Ramos (cell line): ENCODE data around the gene TMEM132A.

ENCODE experiments used
- in situ Hi-C: fragments of 300-500 bp; cut with MboI; formaldehyde crosslinking; loops from one replicate; pipeline ENCODE4 v1.14.3; 2022; ENCODE audit warnings: low sequenced_read_pairs; ENCODE audit not compliant: unreplicated experiment

The TMEM132A gene

GRCh38 chr11:60900673-60901404, 23.4 kb upstream of the TMEM132A start:
- in situ Hi-C loops = loop anchor here (25.0 kb wide), 2 partner anchors 439 to 1789 kb away; partner anchors contain the start of genes FAM111B and MS4A1

DNA sequence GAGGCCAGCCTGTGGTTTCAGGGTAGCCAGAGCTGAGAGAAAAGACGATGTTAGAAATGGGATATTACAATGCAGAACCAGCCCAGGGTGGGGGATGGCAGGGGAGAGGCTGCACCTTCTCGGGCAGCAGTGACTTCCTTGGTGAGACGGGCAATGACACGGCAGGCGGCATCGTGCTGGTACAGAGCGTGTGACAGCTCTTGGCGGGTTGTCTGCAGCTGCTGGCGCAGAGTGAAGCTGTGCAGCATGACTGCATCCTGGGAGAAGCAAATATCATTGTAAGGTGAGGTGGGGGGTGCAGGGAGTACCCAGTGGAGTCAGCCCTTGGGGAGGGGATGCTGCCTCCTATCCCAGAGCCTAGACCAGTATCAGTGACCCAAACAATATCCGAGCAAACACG, 21.6 kb upstream of the TMEM132A start:
- in situ Hi-C loops = loop anchor here (25.0 kb wide), 2 partner anchors 440 to 1790 kb away; partner anchors contain the start of genes FAM111B and MS4A1

DNA sequence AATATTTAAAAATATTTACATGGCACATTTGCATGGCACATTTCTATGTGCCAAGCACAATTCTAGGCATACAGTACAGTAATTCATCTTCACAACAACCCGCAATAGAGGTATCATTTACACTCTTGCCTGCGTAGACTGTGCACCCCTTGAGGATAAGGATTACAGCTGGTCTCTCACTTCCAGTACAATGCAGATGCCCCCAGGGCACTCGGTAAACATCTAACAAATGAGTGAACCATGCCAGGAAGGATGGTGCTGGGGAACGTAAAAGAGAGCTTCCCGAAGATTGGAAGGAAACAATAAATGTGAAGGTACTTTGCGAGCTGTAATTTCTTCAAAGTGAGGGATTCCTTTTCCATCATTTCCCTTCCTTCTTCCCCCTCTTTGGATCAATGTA, 19.2 kb upstream of the TMEM132A start:
- in situ Hi-C loops = loop anchor here (25.0 kb wide), 2 partner anchors 443 to 1793 kb away; partner anchors contain the start of genes FAM111B and MS4A1

- in situ Hi-C loops = loop anchor here (25.0 kb wide), 2 partner anchors 443 to 1793 kb away; partner anchors contain the start of genes FAM111B and MS4A1
Measured at GRCh38 chr11:60905551-60906113, 18.6 kb upstream of the TMEM132A start.

GRCh38 chr11:60906132-60906972, 17.9 kb upstream of the TMEM132A start, which contains the start of gene PRPF19:
TSS of gene PRPF19 (minus strand) at chr11:60906585. CDS start at chr11:60906382, 203 bp downstream.
- in situ Hi-C loops = loop anchor here (25.0 kb wide), 2 partner anchors 444 to 1794 kb away; partner anchors contain the start of genes FAM111B and MS4A1

DNA sequence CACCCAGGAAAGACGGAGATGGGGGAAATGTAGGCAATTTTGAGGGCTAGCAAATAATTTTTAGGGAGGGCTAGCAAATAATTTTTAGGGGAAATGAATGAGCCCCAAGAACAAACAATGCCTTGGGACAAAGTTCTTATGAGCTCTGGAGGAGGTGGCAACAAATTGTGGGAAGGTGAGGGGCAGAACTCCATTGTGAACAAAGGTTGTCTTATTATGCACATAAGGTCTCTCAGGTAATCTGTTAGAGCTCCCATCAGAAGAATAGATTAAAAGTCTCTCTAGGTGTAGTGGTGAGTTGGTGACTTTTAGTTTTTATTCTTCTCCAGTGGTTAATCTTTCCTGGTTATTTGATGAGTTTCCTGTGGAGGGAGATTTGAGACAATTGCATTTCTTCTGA, 15.5 kb upstream of the TMEM132A start:
- in situ Hi-C loops = loop anchor here (25.0 kb wide), 2 partner anchors 447 to 1797 kb away; partner anchors contain the start of genes FAM111B and MS4A1

DNA sequence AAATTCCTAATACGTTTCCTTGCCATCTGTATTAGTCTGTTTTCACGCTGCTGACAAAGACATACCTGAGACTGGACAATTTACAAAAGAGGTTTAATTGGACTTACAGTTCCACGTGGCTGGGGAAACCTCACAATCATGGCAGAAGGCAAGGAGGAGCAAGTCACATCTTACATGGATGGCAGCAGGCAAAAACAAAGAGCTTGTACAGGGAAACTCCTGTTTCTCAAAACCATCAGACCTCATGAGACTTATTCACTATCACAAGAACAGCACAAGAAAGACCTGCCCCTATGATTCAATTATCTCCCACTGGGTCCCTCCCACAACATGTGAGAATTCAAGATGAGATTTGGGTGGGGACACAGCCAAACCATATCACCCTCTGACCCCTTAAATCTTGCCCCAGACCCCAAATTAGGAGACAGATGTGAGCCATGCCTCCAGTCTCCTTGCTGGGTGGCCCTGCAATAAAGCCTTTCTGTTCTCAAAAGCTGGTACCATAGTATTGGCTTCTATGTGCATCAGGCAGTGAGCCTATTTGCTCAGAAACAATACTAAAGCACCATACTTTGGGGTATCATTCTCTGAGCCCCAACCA, 14.5 kb upstream of the TMEM132A start:
- in situ Hi-C loops = loop anchor here (25.0 kb wide), 2 partner anchors 447 to 1797 kb away; partner anchors contain the start of genes FAM111B and MS4A1

DNA sequence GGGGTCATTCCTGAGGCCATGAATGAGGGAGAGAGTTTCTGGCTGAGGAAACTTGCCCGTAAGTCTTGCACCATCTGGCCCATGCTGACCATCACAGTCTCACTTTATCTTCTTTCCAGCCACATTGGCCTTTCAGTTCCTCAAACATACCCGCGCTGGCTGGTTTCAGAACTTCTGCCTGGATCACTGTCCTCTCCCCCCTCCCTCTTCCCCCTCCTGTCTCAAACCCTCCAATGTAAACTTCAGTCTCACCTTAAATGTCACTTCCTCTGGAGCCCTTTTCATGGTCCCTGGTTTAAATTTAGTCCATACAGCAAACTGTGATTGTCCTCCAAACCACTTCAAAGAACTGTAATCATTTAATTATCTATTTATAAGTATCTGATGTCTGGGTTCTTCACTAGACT, 14.0 kb upstream of the TMEM132A start:
- in situ Hi-C loops = loop anchor here (25.0 kb wide), 2 partner anchors 448 to 1798 kb away; partner anchors contain the start of genes FAM111B and MS4A1

DNA sequence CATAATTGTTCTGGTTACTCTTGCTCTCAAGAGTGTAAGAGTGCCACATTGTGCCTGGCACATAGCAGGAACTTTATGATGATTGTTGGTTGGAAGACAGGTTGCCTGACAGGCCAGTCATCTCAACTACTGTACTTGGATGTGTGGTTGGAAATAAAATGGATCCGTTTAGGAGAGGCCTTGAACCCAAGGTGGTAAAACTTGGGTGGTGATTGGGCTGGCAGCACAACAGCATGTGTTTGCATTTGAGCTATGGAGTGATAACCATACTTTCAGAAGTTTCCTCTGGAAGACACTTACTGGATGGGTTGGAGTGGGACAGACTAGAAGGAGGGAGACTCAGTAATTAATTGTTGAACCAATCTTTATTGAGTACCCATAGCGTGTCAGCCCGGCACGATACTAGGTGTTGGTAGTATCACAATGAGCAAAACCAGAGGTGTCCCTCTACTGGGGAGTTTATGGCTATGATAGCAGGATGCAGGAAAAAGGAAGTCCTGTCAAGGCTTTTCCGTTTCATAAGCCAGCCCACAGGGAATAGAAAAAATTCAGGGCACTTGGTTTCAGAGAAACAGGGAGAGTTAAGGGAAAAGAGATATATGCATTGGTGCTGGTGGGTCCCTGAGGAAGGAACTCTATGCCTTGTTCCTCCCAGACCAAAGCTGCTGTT, 13.4 kb upstream of the TMEM132A start:
- in situ Hi-C loops = loop anchor here (25.0 kb wide), 2 partner anchors 449 to 1799 kb away; partner anchors contain the start of genes FAM111B and MS4A1

- in situ Hi-C loops = loop anchor here (25.0 kb wide), 2 partner anchors 450 to 1800 kb away; partner anchors contain the start of genes FAM111B and MS4A1
Measured at GRCh38 chr11:60912223-60912850, 11.9 kb upstream of the TMEM132A start.

- in situ Hi-C loops = loop anchor here (25.0 kb wide), 2 partner anchors 451 to 1801 kb away; partner anchors contain the start of genes FAM111B and MS4A1
Measured at GRCh38 chr11:60912851-60913528, 11.3 kb upstream of the TMEM132A start.

DNA sequence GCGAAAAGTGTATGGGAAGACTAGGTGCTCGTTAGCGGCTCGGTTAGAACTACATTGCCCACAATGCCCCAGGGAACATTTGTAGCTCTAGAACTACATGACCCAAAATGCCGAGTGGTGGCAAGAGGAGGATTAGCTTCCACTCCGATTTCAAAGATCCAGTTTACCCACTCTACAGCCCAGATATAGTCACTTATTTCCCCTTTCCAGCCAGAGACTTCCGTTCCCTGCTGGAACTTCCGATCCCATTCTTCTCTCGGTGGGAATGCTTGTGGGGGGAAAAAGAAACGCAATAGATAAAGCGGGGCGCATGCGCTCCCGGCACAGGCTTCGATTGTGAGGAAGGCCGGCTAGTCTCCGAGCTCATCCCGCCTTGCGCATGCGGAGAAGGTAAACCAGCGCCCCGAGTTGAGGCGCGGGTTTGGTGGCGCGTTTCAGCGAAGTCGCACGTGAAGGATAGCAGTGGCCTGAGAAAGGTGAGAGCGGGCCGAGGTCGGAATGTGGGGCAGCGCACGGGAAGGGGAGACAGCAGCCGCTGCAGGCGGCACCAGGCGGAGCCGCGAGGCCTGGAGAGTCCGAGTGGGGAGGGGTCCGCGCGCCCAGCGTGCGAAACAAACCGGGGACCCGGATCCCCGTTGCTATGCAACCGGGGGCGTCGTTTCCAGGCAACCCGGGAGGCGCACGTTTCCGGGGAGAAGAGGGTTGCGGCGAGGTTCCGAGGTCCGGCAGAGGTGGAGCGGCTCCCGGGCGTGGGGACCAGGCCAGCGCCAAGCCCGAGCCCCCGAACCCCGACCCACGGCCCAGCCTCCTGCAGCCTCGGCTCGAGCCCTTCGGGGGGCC, 10.2 kb upstream of the TMEM132A start, which contains the start of gene TMEM109:
TMEM109 (plus strand) TSS at position 366 of the 840 bp plus-strand sequence. CDS start 5,536 bp downstream, outside the sequence.
- in situ Hi-C loops = loop anchor here (25.0 kb wide), 2 partner anchors 452 to 1802 kb away; partner anchors contain the start of genes FAM111B and MS4A1

- in situ Hi-C loops = loop anchor here (25.0 kb wide), 2 partner anchors 452 to 1802 kb away; partner anchors contain the start of genes FAM111B and MS4A1
Measured at GRCh38 chr11:60914633-60915247, 9.5 kb upstream of the TMEM132A start.

DNA sequence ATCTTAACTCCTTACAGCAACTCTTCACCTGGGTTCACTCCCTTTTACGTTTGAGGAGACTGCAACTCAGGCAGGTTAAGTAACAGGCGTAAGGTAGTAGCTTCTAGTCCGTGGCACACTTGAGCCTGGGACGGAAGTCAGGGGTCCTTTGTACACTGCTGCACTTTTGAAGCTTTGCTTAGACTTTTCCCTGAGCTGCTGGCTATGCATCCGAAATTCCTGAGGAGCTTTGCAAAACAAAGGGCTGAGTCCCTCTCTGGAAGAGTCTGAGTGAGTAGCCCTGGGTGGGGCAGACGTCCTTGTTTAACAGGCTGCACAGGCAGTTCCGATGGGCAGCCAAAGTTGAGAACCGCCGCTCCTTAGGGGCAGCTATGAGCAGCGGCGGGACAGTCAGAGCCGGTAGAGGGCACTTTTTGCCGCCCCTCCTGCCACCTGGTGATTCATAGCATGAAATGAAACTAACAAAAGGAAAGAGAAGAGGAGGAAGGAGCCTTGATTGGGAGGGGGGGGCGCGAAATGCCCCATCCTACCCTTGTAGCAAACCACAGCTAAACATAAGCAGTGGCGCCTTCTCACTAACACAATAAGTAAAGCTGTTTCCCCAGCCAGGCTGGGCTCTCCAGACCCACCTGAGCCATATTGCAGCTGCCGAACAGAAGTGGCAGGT, 8.9 kb upstream of the TMEM132A start:
- in situ Hi-C loops = loop anchor here (25.0 kb wide), 2 partner anchors 453 to 1803 kb away; partner anchors contain the start of genes FAM111B and MS4A1

DNA sequence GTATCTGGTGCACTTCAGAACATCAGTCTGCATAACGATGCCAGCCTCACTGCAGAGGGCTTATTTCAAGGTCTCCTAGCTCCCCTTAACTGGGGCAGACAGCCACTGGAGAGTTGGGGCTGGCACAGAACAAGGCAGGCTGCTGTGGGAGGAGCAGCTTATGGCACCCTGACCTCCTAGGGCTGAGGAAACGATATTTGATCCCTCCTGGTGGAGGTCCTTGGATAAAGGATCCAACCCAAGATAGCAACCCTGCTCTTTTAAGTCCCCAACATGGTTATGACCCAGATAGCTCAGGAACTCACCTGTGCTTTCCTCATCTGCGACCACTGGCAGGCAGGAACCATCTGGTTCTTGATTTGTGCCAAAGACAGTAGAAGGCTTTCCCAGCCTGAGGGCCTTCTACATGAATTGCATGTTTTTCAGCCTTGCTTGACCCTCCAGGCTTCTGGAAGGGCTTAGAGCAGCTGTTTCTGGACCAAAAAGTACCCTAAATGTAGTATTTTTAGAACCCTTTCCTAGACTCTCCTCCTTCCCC, 7.5 kb upstream of the TMEM132A start:
- in situ Hi-C loops = loop anchor here (25.0 kb wide), 2 partner anchors 454 to 1804 kb away; partner anchors contain the start of genes FAM111B and MS4A1
